SJSA1 (cell line): ENCODE data around the gene IKZF1. TPM values are rescaled to one million over a fixed set of nuclear protein-coding genes. Genes with fewer than 3 reads are reported as not detected.

Experiments used
- DNase-seq, 2 experiments: peaks; one replicate each; pipeline ENCODE4 v3.0.0-alpha.2; 2015 to 2020; ENCODE audit warnings: low spot score in 2 of 2, low read depth in 1 of 2
- H3K27ac ChIP-seq: fragments of 250-450 bp; sonication (Bioruptor Pico); 2 replicates; pipeline ENCODE4 v1.5.1; 2020; ENCODE audit warnings: mild to moderate bottlenecking, moderate library complexity
- H3K27me3 ChIP-seq: fragments of 250-450 bp; sonication (Bioruptor Pico); replicated peaks from 2 replicates; pipeline ENCODE4 v1.5.1; 2020; ENCODE audit warnings: mild to moderate bottlenecking, moderate library complexity
- H3K36me3 ChIP-seq: fragments of 250-450 bp; sonication (Bioruptor Pico); 2 replicates; pipeline ENCODE4 v1.5.1; 2020; ENCODE audit warnings: mild to moderate bottlenecking
- H3K4me1 ChIP-seq: fragments of 250-450 bp; sonication (Bioruptor Pico); replicated peaks from 2 replicates; pipeline ENCODE4 v1.6.1; 2021; ENCODE audit warnings: mild to moderate bottlenecking
- H3K4me3 ChIP-seq: fragments of 250-450 bp; sonication (Bioruptor Pico); 2 replicates; pipeline ENCODE4 v1.5.1; 2020; ENCODE audit warnings: mild to moderate bottlenecking
- H3K9me3 ChIP-seq: fragments of 250-450 bp; sonication (Bioruptor Pico); replicated peaks from 2 replicates; pipeline ENCODE4 v1.5.1; 2020; ENCODE audit warnings: mild to moderate bottlenecking
- total RNA-seq: library from RNA; depleted of rRNA; stranded (reverse); fragments of >200 nt; shearing (Covaris generic); gene quantifications from 2 replicates; pipeline ENCODE4 v1.2.3, GENCODE V29; 2014

Gene IKZF1
- total RNA-seq, 1 experiment from 2014 or later: not detected

GRCh38 chr7:50293509-50294179 is 10.9 kb upstream of the IKZF1 start:
- no peak for DNase-seq

GRCh38 chr7:50295133-50295532 is 9.4 kb upstream of the IKZF1 start:
- no peaks in the 10 kb centered on the region for H3K36me3 ChIP-seq
- DNase-seq: no peak
- peaks cover 3% of the 10 kb centered on the region; the same call in 1 of the 2 replicates for H3K27me3 ChIP-seq
- no peak overlapping the region for H3K27ac ChIP-seq
- no peaks in the 10 kb centered on the region for H3K9me3 ChIP-seq
- no peak overlapping the region for H3K4me3 ChIP-seq
- no peaks in the 10 kb centered on the region for H3K4me1 ChIP-seq

More at GRCh38 chr7:50293509-50294179, 10.9 kb upstream of the IKZF1 start:
- H3K9me3 ChIP-seq: no peaks in the 10 kb centered on the region
- no peak overlapping the region for H3K4me3 ChIP-seq
- no peaks in the 10 kb centered on the region for H3K4me1 ChIP-seq
- no peaks in the 10 kb centered on the region for H3K36me3 ChIP-seq
- peaks cover 3% of the 10 kb centered on the region; the same call in 1 of the 2 replicates for H3K27me3 ChIP-seq
- no peak overlapping the region for H3K27ac ChIP-seq

GRCh38 chr7:50296799-50297198 is 7.7 kb upstream of the IKZF1 start:
- peaks cover 3% of the 10 kb centered on the region; the same call in 1 of the 2 replicates for H3K27me3 ChIP-seq
- no peaks in the 10 kb centered on the region for H3K36me3 ChIP-seq
- H3K9me3 ChIP-seq: no peaks in the 10 kb centered on the region
- no peak overlapping the region for H3K4me3 ChIP-seq
- no peak for DNase-seq
- H3K27ac ChIP-seq: no peak overlapping the region
- H3K4me1 ChIP-seq: no peaks in the 10 kb centered on the region

- no peak overlapping the region for H3K27ac ChIP-seq
- no peaks in the 10 kb centered on the region for H3K4me1 ChIP-seq
- no peaks in the 10 kb centered on the region for H3K36me3 ChIP-seq
- DNase-seq: no peak
- 0 out of 2 replicates have a peak, but pooled peaks cover 5% of the 10 kb centered on the region for H3K27me3 ChIP-seq
- H3K9me3 ChIP-seq: no peaks in the 10 kb centered on the region
- H3K4me3 ChIP-seq: no peak overlapping the region
Measured at GRCh38 chr7:50298811-50299562, 5.5 kb upstream of the IKZF1 start.

- Histone ChIP-seq H3K9me3 (no peaks in the 10 kb centered on the region), H3K36me3 (no peaks in the 10 kb centered on the region), H3K27ac (no peak overlapping the region), H3K4me1 (no peaks in the 10 kb centered on the region), H3K27me3 (0 out of 2 replicates have a peak, but pooled peaks cover 5% of the 10 kb centered on the region), H3K4me3 (no peak overlapping the region)
- DNase-seq: no peak
Measured at GRCh38 chr7:50300336-50300735, 4.2 kb upstream of the IKZF1 start.

GRCh38 chr7:50302486-50303334 is 1.8 kb upstream of the IKZF1 start:
- H3K9me3 ChIP-seq: no peaks in the 10 kb centered on the region
- no peak overlapping the region for H3K27ac ChIP-seq
- no peaks in the 10 kb centered on the region for H3K4me1 ChIP-seq
- DNase-seq: no peak
- peaks cover 17% of the 10 kb centered on the region for H3K27me3 ChIP-seq
- no peaks in the 10 kb centered on the region for H3K36me3 ChIP-seq
- no peak overlapping the region for H3K4me3 ChIP-seq

GRCh38 chr7:50303335-50304128 is 984 bp upstream of the IKZF1 start:
- DNase-seq: no peak
- no peaks in the 10 kb centered on the region for H3K36me3 ChIP-seq
- no peaks in the 10 kb centered on the region for H3K9me3 ChIP-seq
- H3K27me3 ChIP-seq: peaks cover 17% of the 10 kb centered on the region
- no peaks in the 10 kb centered on the region for H3K4me1 ChIP-seq
- no peak overlapping the region for H3K4me3 ChIP-seq
- no peak overlapping the region for H3K27ac ChIP-seq

DNA sequence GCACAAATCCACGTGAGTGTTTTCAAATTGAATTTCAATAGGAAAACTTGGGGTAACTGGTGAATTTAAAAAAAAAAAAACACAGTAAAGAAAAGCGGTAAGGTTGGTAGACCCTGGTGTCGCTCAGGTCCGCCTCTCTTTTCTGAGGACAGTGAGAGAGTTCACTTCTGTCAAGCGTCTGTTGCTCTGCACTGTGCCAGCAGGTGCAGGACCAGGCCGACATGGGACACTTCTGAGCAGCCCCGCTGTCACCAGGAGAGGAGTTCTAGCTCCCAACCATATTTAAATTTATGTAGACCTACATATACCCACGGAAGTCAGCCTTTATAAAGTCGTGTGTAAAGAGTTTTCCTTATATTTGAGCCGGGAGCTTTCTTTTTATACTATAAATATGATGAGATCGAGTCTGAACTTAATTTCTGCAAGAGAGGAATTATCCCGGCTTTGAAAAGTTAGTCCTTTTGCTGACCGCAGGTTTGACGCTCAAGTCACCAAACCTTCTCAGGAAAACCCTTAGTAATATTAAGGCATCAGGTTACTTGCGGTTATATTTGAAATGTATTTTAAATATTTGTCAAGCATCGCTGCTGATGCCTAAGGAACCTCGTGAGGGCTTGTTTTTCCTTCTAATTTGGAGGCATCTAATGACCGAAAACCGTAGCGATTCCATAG is 531 bp downstream of the IKZF1 start:
- no peak for DNase-seq
- Histone ChIP-seq H3K36me3 (no peaks in the 10 kb centered on the region), H3K4me3 (no peak overlapping the region), H3K27me3 (peaks cover 28% of the 10 kb centered on the region), H3K4me1 (no peaks in the 10 kb centered on the region), H3K27ac (no peak overlapping the region), H3K9me3 (no peaks in the 10 kb centered on the region)

DNA sequence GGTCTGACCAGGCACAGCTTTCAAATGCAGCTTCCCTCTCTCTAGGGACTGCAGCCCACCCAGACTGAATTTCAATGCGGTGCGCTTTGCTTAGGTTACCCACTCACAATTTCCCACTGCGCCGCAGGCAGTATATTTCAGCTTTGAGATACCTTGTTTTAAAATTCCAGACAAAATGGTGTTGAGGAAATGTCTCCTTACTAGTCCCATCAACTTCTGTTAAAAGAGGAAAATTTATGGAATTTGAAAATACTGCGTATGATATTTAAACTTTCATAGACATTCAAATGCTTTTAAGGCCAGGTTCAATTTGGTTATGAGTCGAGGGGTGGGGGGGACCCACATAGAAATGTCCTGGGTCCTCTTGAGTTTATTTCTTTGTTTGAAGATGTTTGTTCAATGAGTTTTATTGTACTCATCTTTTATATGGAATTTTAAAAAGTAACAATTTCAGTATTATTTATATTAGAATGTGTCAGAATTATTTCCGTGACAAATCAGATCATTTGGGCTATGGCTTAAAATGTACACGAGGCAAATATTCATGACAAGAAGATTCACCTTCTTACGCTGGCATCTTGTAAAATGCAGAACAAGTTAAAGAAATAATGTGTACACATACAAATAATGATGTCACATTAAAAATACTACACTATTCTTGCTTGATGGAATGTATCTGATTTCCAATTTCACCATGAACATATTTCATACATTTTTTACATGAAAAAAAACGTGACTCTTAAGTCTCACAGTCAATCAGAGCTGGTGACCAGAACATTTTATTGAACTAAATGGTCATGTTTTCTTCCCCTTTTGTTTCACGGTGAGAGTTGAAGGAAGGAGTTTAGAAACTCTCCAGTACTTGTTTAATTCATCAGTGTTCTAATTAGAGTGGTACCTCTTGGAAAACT is 1.3 kb downstream of the IKZF1 start:
- Histone ChIP-seq H3K9me3 (no peaks in the 10 kb centered on the region), H3K27ac (no peak overlapping the region), H3K36me3 (no peaks in the 10 kb centered on the region), H3K27me3 (peaks cover 31% of the 10 kb centered on the region), H3K4me1 (no peaks in the 10 kb centered on the region), H3K4me3 (no peak overlapping the region)
- no peak for DNase-seq

DNA sequence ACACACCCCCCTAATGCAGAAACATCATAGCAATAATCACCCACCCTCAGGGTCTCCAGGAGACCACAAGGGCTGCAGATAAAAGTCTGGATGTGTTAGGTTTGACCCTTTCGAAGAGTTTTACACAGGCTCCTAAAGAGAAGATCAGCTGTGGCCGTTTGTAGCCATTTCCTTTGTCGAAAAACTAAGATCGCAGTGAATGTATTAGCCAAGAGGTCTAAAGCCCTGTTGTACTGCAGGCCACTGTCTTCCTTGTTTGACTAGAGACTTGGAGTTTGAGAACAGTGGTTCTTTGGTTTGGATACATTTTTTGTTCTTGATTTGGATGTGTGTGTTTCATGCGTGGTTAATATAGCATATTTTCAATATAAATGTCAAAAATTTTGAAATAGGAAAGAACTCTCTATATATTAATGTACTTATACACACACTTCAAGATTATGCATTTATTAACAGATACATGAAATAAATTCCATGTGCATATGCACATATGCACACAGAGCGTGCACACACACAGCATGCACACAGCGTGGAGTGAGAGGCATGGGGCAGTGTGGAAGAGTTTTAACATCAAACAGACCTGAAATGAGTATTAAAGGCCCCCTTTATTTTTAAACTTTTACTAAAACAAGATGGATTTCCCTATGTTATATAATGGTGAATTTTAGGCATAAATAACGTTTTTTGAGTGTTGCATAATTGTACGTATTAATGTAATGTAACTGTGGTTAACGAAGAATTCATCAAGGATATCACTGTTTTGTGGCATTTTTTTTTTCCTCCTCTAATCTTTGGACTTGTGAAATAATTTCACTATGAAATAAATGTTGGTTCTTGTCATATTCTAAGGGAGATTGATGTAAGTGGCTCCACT is 2.2 kb downstream of the IKZF1 start:
- Histone ChIP-seq H3K27ac (no peak overlapping the region), H3K4me3 (no peak overlapping the region), H3K36me3 (no peaks in the 10 kb centered on the region), H3K4me1 (no peaks in the 10 kb centered on the region), H3K27me3 (peaks cover 31% of the 10 kb centered on the region), H3K9me3 (no peaks in the 10 kb centered on the region)
- no peak for DNase-seq

- Histone ChIP-seq H3K27me3 (peaks cover 29% of the 10 kb centered on the region), H3K36me3 (no peaks in the 10 kb centered on the region), H3K27ac (no peak overlapping the region), H3K4me1 (no peaks in the 10 kb centered on the region), H3K9me3 (no peaks in the 10 kb centered on the region), H3K4me3 (no peak overlapping the region)
- no peak for DNase-seq
Measured at GRCh38 chr7:50307368-50308032, 3.0 kb downstream of the IKZF1 start.
